HEK293 (cell line): Measurements from ENCODE around the gene APELA.

Experiments used
- CTCF ChIA-PET: fragments of 350-600 bp; formaldehyde crosslinking; extraction: SDS; loops from one replicate; lab custom pipeline; 2021; ENCODE audit warnings: antibody characterized with exemption; lab: Yijun Ruan, JAX
- POLR2A ChIA-PET: fragments of 300-600 bp; formaldehyde crosslinking; extraction: SDS; loops from one replicate; lab custom pipeline; 2020; ENCODE audit warnings: antibody characterized with exemption, inconsistent platforms; lab: Yijun Ruan, JAX
- H3K27ac ChIP-seq: fragments of 200-500 bp; sonication (Bioruptor generic); 2 replicates; pipeline ENCODE4 v1.5.1; 2014; ENCODE audit warnings: low read depth, low read length, control low read depth, inconsistent platforms; ENCODE audit errors: extremely low read depth
- H3K36me3 ChIP-seq, 2 experiments: fragments of 200-500 bp in 1 of 2; sonication (Bioruptor generic) in 1 of 2; 1 replicate in 1 of 2; 2 replicates in 1 of 2; pipeline ENCODE4 v1.5.1; 2014 to 2017; ENCODE audit warnings: inconsistent platforms in 2 of 2, low read length in 2 of 2; ENCODE audit not compliant: control insufficient read depth in 2 of 2, insufficient read depth in 1 of 2
- H3K4me1 ChIP-seq: fragments of 200-500 bp; sonication (Bioruptor generic); 2 replicates; pipeline ENCODE4 v1.5.1; 2014; ENCODE audit warnings: mild to moderate bottlenecking, low read length, inconsistent platforms; ENCODE audit not compliant: control insufficient read depth, insufficient read depth
- H3K4me3 ChIP-seq: 2 replicates; pipeline ENCODE4 v1.5.1; 2011; ENCODE audit warnings: low read depth, mild to moderate bottlenecking, control low read depth, low read length, moderate library complexity
- H3K9me3 ChIP-seq: fragments of 200-500 bp; sonication (Bioruptor generic); 2 replicates; pipeline ENCODE4 v1.5.1; 2014; ENCODE audit warnings: low read depth, low read length, inconsistent platforms; ENCODE audit not compliant: control insufficient read depth, insufficient read depth
- BCL11A ChIP-seq: fragments of 450-650 bp; formaldehyde crosslinking; IDR thresholded peaks from 2 replicates; pipeline ENCODE4 v1.5.1; 2016; ENCODE audit warnings: low read depth, missing biosample characterization, missing genetic modification characterization
- KLF16 ChIP-seq: fragments of 450-650 bp; formaldehyde crosslinking; IDR thresholded peaks from 2 replicates; pipeline ENCODE4 v1.5.1; 2017; ENCODE audit warnings: missing biosample characterization, missing genetic modification characterization
- MEIS1 ChIP-seq: sonication (generic); formaldehyde crosslinking; IDR thresholded peaks from 2 replicates; pipeline ENCODE4 v1.8.1; 2022; ENCODE audit warnings: missing genetic modification reagents, mild to moderate bottlenecking, borderline replicate concordance
- PRDM4 ChIP-seq: fragments of 450-650 bp; formaldehyde crosslinking; IDR thresholded peaks from 2 replicates; pipeline ENCODE4 v1.5.1; 2017; ENCODE audit warnings: missing biosample characterization, missing genetic modification characterization
- REPIN1 ChIP-seq: fragments of 450-650 bp; formaldehyde crosslinking; IDR thresholded peaks from 2 replicates; pipeline ENCODE4 v1.5.1; 2017; ENCODE audit warnings: missing biosample characterization, missing genetic modification characterization, low read depth
- SALL2 ChIP-seq: fragments of 450-650 bp; formaldehyde crosslinking; IDR thresholded peaks from 2 replicates; pipeline ENCODE4 v1.5.0; 2017; ENCODE audit warnings: missing biosample characterization, mild to moderate bottlenecking, missing genetic modification characterization, borderline replicate concordance
- SP7 ChIP-seq: fragments of 450-650 bp; formaldehyde crosslinking; IDR thresholded peaks from 2 replicates; pipeline ENCODE4 v1.5.1; 2016; ENCODE audit warnings: missing biosample characterization, missing genetic modification characterization
- YY1 ChIP-seq: fragments of 450-650 bp; formaldehyde crosslinking; IDR thresholded peaks from 2 replicates; pipeline ENCODE4 v1.5.1; 2018; ENCODE audit warnings: missing biosample characterization, missing genetic modification characterization
- ZBTB7A ChIP-seq: fragments of 450-650 bp; formaldehyde crosslinking; IDR thresholded peaks from 2 replicates; pipeline ENCODE4 v1.5.1; 2016; ENCODE audit warnings: low read depth, missing biosample characterization, missing genetic modification characterization
- ZFHX2 ChIP-seq: fragments of 450-650 bp; formaldehyde crosslinking; conservative IDR thresholded peaks from 2 replicates; pipeline ENCODE4 v1.5.1; 2016; ENCODE audit warnings: missing biosample characterization, missing genetic modification characterization
- ZFP3 ChIP-seq: fragments of 450-650 bp; formaldehyde crosslinking; IDR thresholded peaks from 2 replicates; pipeline ENCODE4 v1.5.1; 2016; ENCODE audit warnings: low read depth, missing biosample characterization, missing genetic modification characterization
- ZFP69B ChIP-seq: fragments of 450-650 bp; formaldehyde crosslinking; IDR thresholded peaks from 2 replicates; pipeline ENCODE4 v1.5.1; 2016; ENCODE audit warnings: missing biosample characterization, missing genetic modification characterization
- ZNF112 ChIP-seq: fragments of 450-650 bp; formaldehyde crosslinking; IDR thresholded peaks from 2 replicates; pipeline ENCODE4 v1.5.0; 2017; ENCODE audit warnings: missing biosample characterization, missing genetic modification characterization
- ZNF26 ChIP-seq: fragments of 450-650 bp; formaldehyde crosslinking; IDR thresholded peaks from 2 replicates; pipeline ENCODE4 v1.5.1; 2016; ENCODE audit warnings: missing biosample characterization, missing genetic modification characterization
- ZNF274 ChIP-seq, 2 experiments: fragments of 200-500 bp in 1 of 2; fragments of 450-650 bp in 1 of 2; sonication (Bioruptor generic) in 1 of 2; formaldehyde crosslinking in 1 of 2; IDR thresholded peaks; 2 replicates each; pipeline versions ENCODE4 v1.5.1 to v1.6.1; 2014 to 2016; ENCODE audit warnings: borderline replicate concordance in 1 of 2, inconsistent platforms in 1 of 2, low read length in 1 of 2, missing biosample characterization in 1 of 2, missing genetic modification characterization in 1 of 2
- ZNF292 ChIP-seq: fragments of 450-650 bp; formaldehyde crosslinking; IDR thresholded peaks from 2 replicates; pipeline ENCODE4 v1.5.1; 2016; ENCODE audit warnings: low read depth, missing biosample characterization, missing genetic modification characterization, borderline replicate concordance
- ZNF48 ChIP-seq: fragments of 450-650 bp; formaldehyde crosslinking; IDR thresholded peaks from 2 replicates; pipeline ENCODE4 v1.5.1; 2016; ENCODE audit warnings: missing biosample characterization, missing genetic modification characterization
- ZNF530 ChIP-seq: fragments of 450-650 bp; formaldehyde crosslinking; IDR thresholded peaks from 2 replicates; pipeline ENCODE4 v1.5.1; 2016; ENCODE audit warnings: low read depth, missing biosample characterization, missing genetic modification characterization
- ZNF560 ChIP-seq: fragments of 450-650 bp; formaldehyde crosslinking; IDR thresholded peaks from 2 replicates; pipeline ENCODE4 v1.5.1; 2017; ENCODE audit warnings: missing biosample characterization, missing genetic modification characterization, borderline replicate concordance
- ZNF610 ChIP-seq: fragments of 450-650 bp; formaldehyde crosslinking; IDR thresholded peaks from 2 replicates; pipeline ENCODE4 v1.5.1; 2016; ENCODE audit warnings: missing biosample characterization, missing genetic modification characterization, borderline replicate concordance
- ZNF629 ChIP-seq: fragments of 450-650 bp; formaldehyde crosslinking; IDR thresholded peaks from 2 replicates; pipeline ENCODE4 v1.5.1; 2017; ENCODE audit warnings: missing biosample characterization, missing genetic modification characterization
- ZNF660 ChIP-seq: fragments of 450-650 bp; IDR thresholded peaks from 2 replicates; pipeline ENCODE4 v1.5.1; 2018; ENCODE audit warnings: missing biosample characterization, mild to moderate bottlenecking, missing genetic modification characterization
- ZNF701 ChIP-seq: fragments of 450-650 bp; formaldehyde crosslinking; IDR thresholded peaks from 2 replicates; pipeline ENCODE4 v1.5.1; 2016; ENCODE audit warnings: missing biosample characterization, missing genetic modification characterization
- ZSCAN16 ChIP-seq: fragments of 450-650 bp; formaldehyde crosslinking; IDR thresholded peaks from 2 replicates; pipeline ENCODE4 v1.5.1; 2016; ENCODE audit warnings: missing biosample characterization, missing genetic modification characterization
- TF ChIP-seq, protein P1 (sequence below): fragments of 450-650 bp; formaldehyde crosslinking; IDR thresholded peaks from 2 replicates; pipeline ENCODE4 v1.5.1; 2016; ENCODE audit warnings: missing biosample characterization, missing genetic modification characterization
- TF ChIP-seq, protein P2 (sequence below): fragments of 450-650 bp; formaldehyde crosslinking; IDR thresholded peaks from 2 replicates; pipeline ENCODE4 v1.5.1; 2016; ENCODE audit warnings: missing biosample characterization, missing genetic modification characterization

Gene APELA

DNA sequence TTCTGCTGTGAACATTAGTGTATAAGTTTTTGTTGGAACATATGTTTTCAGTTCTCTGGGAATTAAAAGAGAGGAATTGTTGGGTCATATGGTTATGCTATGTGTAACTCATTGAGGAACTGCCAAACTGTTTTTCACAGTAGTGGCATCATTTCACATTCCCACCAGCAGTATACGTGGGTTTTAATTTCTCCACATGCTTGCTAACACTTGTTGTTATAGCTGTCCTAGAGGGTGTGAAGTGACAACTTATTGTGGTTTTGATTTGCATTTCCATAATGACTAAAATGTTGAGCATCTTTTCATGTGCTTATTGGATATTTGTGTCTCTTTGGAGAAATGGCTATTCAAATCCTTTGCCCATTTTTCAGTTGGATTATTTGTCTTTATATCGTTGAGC, 13.7 kb downstream of the APELA start:
- TF ChIP-seq ZBTB7A (tag by site-specific recombination) (no peak), ZNF48 (tag by site-specific recombination) (no peak), ZNF560 (tag by site-specific recombination) (no peak), ZNF610 (tag by site-specific recombination) (no peak), ZNF660 (tag by site-specific recombination) (no peak), SALL2 (no peak), ZSCAN16 (tag by site-specific recombination) (no peak), YY1 (no peak), ZNF530 (no peak), ZNF26 (tag by site-specific recombination) (no peak), ZNF701 (no peak), PRDM4 (tag by site-specific recombination) (no peak), ZNF629 (tag by site-specific recombination) (no peak)
- TF ChIP-seq, all 188 proteins: peak for 0
- CTCF ChIA-PET, result interaction anchor here (0.7 to 1.0 kb wide), 3 partner anchors 45 to 1740 kb away, joined by 3 to 5 read pairs (median 3); no protein-coding TSS in a partner anchor

DNA sequence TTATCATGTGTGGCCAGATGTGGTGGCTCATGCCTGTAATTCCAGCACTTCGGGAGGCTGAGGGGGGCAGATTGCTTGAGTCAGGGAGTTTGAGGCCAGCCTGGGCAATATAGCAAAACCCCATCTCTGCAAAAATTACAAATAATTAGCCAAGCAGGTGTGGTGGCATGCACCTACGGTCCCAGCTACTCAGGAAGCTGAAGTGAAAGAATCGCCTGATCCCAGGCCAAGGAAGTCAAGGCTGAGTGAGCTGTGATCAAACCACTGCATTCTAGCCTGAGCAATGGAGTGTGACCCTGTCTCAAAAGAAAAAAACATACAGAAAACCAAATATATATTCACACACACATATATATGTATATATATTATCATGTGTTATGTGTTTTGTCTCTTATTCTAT, 15.0 kb downstream of the APELA start:
- H3K36me3 ChIP-seq, result no peaks in the 10 kb centered on the region
- CTCF ChIA-PET, result no interaction called here
- POLR2A ChIA-PET, result no interaction called here
- H3K9me3 ChIP-seq, result no peaks in the 10 kb centered on the region
- no peak overlapping the region for H3K4me3 ChIP-seq
- no peak overlapping the region for H3K27ac ChIP-seq
- no peaks in the 10 kb centered on the region for H3K4me1 ChIP-seq
- no peak for TF ChIP-seq ZNF292 (tag by site-specific recombination)
- TF ChIP-seq ZNF560 (tag by site-specific recombination), result no peak
- no peak for TF ChIP-seq ZNF274 (IDR thresholded peaks at IDR 0.05; ENCODE audit: low read length)
- TF ChIP-seq ZNF274 (tag by site-specific recombination; IDR thresholded peaks at IDR 0.05; ENCODE audit: borderline replicate concordance), result no peak

More for the DNA sequence above, 13.7 kb downstream of the APELA start:
- no peak overlapping the region for H3K27ac ChIP-seq
- POLR2A ChIA-PET, result no interaction called here
- no peaks in the 10 kb centered on the region for H3K9me3 ChIP-seq
- no peak overlapping the region for H3K4me3 ChIP-seq
- H3K4me1 ChIP-seq, result no peaks in the 10 kb centered on the region
- no peaks in the 10 kb centered on the region for H3K36me3 ChIP-seq

- Histone ChIP-seq H3K27ac (no peak overlapping the region), H3K36me3 (no peaks in the 10 kb centered on the region), H3K4me1 (no peaks in the 10 kb centered on the region), H3K4me3 (no peak overlapping the region)
- ChIA-PET CTCF (interaction anchor here (0.7 kb wide), 1 partner anchor 12 kb away, joined by 3 read pairs; no protein-coding TSS in a partner anchor), POLR2A (no interaction called here)
- TF ChIP-seq REPIN1 (tag by site-specific recombination), result no peak
- no peak for TF ChIP-seq MEIS1 (CRISPR knock-in tag)
- TF ChIP-seq ZNF629 (tag by site-specific recombination), result no peak
- TF ChIP-seq ZFP69B (tag by site-specific recombination), result no peak
- TF ChIP-seq ZNF112 (tag by site-specific recombination), result no peak
- no peak for TF ChIP-seq ZFP3 (tag by site-specific recombination)
- TF ChIP-seq KLF16 (tag by site-specific recombination), result no peak
- no peak for TF ChIP-seq SP7 (tag by site-specific recombination)
- TF ChIP-seq, protein P1, sequence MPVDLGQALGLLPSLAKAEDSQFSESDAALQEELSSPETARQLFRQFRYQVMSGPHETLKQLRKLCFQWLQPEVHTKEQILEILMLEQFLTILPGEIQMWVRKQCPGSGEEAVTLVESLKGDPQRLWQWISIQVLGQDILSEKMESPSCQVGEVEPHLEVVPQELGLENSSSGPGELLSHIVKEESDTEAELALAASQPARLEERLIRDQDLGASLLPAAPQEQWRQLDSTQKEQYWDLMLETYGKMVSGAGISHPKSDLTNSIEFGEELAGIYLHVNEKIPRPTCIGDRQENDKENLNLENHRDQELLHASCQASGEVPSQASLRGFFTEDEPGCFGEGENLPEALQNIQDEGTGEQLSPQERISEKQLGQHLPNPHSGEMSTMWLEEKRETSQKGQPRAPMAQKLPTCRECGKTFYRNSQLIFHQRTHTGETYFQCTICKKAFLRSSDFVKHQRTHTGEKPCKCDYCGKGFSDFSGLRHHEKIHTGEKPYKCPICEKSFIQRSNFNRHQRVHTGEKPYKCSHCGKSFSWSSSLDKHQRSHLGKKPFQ, result no peak
- no peak for TF ChIP-seq ZFHX2
- no peak for TF ChIP-seq BCL11A (tag by site-specific recombination)
- TF ChIP-seq, protein P2, sequence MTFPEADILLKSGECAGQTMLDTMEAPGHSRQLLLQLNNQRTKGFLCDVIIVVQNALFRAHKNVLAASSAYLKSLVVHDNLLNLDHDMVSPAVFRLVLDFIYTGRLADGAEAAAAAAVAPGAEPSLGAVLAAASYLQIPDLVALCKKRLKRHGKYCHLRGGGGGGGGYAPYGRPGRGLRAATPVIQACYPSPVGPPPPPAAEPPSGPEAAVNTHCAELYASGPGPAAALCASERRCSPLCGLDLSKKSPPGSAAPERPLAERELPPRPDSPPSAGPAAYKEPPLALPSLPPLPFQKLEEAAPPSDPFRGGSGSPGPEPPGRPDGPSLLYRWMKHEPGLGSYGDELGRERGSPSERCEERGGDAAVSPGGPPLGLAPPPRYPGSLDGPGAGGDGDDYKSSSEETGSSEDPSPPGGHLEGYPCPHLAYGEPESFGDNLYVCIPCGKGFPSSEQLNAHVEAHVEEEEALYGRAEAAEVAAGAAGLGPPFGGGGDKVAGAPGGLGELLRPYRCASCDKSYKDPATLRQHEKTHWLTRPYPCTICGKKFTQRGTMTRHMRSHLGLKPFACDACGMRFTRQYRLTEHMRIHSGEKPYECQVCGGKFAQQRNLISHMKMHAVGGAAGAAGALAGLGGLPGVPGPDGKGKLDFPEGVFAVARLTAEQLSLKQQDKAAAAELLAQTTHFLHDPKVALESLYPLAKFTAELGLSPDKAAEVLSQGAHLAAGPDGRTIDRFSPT (tag by site-specific recombination), result no peak
- TF ChIP-seq, all 188 proteins: peak for 0
- no peaks in the 10 kb centered on the region for H3K9me3 ChIP-seq
Measured at GRCh38 chr4:164894702-164895101, 17.7 kb downstream of the APELA start.
